Activated CD8-positive, alpha-beta memory T cell treated with anti-CD3 and anti-CD28 coated beads, Interleukin-2, amount 10 ng/mL, durations not matched to agents 7 days and 5 days (primary cell): Measurements from ENCODE around the gene ZNF157. TPM values are rescaled to one million over a fixed set of nuclear protein-coding genes. Genes with fewer than 3 reads are reported as not detected.

Source experiments
- ATAC-seq: fragments of 150-1000 bp; cut with Tn5 transposase; one replicate; pipeline ENCODE4 v1.10.0; 2021; ENCODE audit warnings: moderate library complexity
- CTCF ChIA-PET: fragments of 350-600 bp; sonication (Branson Sonifier 250); formaldehyde crosslinking; loops from one replicate; lab custom pipeline; 2021; ENCODE audit warnings: antibody characterized with exemption; lab: Charles Lee
- DNase-seq: peaks from one replicate; pipeline ENCODE4 v3.0.0-alpha.2; 2020
- H3K27ac Mint-ChIP-seq: one replicate; pipeline ENCODE4 v1.8.0; 2021; ENCODE audit warnings: mild to moderate bottlenecking, mixed read lengths
- H3K27me3 Mint-ChIP-seq: one replicate; pipeline ENCODE4 v1.8.0; 2021; ENCODE audit warnings: mixed read lengths
- H3K36me3 Mint-ChIP-seq: one replicate; pipeline ENCODE4 v1.8.0; 2021; ENCODE audit warnings: mild to moderate bottlenecking, mixed read lengths
- H3K4me1 Mint-ChIP-seq: one replicate; pipeline ENCODE4 v1.8.0; 2021; ENCODE audit warnings: mixed read lengths
- H3K4me3 Mint-ChIP-seq: one replicate; pipeline ENCODE4 v1.8.0; 2021; ENCODE audit warnings: mild to moderate bottlenecking, moderate library complexity, mixed read lengths
- H3K9me3 Mint-ChIP-seq: one replicate; pipeline ENCODE4 v1.8.0; 2022; ENCODE audit warnings: low read depth, mixed read lengths
- total RNA-seq, 2 experiments: library from RNA; stranded (reverse); gene quantifications; one replicate each; pipeline ENCODE4 v1.2.3, GENCODE V29; 2021

ZNF157 gene
- total RNA-seq, 2 experiments from 2014 or later: 0.19 to 0.23 TPM

DNA sequence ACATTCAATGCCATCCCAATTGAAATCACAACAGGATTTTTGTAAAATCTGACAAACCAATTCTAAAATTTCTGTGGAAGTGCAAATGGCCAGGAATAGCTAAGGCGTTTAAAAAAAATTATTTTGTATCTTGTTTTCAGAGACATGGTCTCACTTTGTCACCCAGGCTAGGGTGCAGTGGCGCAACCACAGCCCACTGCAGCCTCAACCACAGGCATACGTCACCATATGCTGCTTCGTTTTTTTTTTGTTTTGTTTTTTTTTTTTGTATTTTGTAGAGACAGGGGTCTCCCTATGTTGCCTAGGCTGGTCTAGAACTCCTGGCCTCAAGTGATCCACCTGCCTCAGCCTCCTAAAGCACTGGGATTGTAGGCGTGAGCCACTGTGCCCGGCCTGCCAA, 88.2 kb downstream of the ZNF157 start:
- H3K27ac Mint-ChIP-seq: no peak overlapping the region
- H3K4me3 Mint-ChIP-seq: no peak overlapping the region
- peaks cover 12% of the 10 kb centered on the region for H3K4me1 Mint-ChIP-seq
- peaks cover 3% of the 10 kb centered on the region for H3K9me3 Mint-ChIP-seq
- DNase-seq: peak; percentile 64
- no peaks in the 10 kb centered on the region for H3K27me3 Mint-ChIP-seq
- peaks cover 56% of the 10 kb centered on the region for H3K36me3 Mint-ChIP-seq
- no peak for ATAC-seq
- CTCF ChIA-PET: no interaction called here

DNA sequence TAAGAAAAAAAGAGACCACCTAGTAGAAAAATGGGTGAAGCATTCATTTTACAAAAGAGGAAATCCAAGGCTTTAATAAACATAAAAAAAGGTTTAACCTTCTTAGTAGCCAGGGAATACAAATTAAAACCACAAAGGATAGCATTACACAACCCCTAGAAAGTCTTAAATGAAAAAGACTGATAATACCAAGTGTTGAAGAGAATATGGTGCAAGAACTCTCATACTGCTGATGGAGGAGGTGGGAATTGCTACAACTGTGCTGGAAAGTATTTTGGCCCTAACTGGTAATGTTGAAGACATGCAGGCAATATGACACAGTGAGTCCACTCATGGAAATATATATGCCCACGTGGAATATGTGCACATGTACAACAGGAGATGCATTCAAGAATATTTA, 90.2 kb downstream of the ZNF157 start:
- ATAC-seq (no peak), DNase-seq (no peak)
- H3K36me3 Mint-ChIP-seq: peaks cover 52% of the 10 kb centered on the region
- H3K27me3 Mint-ChIP-seq: no peaks in the 10 kb centered on the region
- CTCF ChIA-PET: no interaction called here
- no peak overlapping the region for H3K4me3 Mint-ChIP-seq
- H3K27ac Mint-ChIP-seq: no peak overlapping the region
- no peaks in the 10 kb centered on the region for H3K9me3 Mint-ChIP-seq
- H3K4me1 Mint-ChIP-seq: peaks cover 12% of the 10 kb centered on the region

Other genes with a start within 250 kb of the ZNF157 start
- gene NDUFB11, start 225.9 kb upstream of the ZNF157 start, total RNA-seq: 10 to 100 TPM; 82.7 to 97.6 TPM
- 10 to 100 TPM; 64.9 to 65.6 TPM for gene RBM10, start 225.4 kb upstream of the ZNF157 start, total RNA-seq
- 100 to 1,000 TPM; 177 to 204 TPM for gene UBA1, start 176.7 kb upstream of the ZNF157 start, total RNA-seq
- gene CDK16, start 151.9 kb upstream of the ZNF157 start, total RNA-seq: 10 to 100 TPM; 61.4 to 80.6 TPM
- gene USP11, start 137.6 kb upstream of the ZNF157 start, total RNA-seq: 10 to 100 TPM; 54.8 to 72.7 TPM
- 10 to 100 TPM in 1 of 2 experiments, 1 to 10 TPM in 1; 9.5 to 10.4 TPM for gene ZNF41, start 112.6 kb downstream of the ZNF157 start, total RNA-seq
- 10 to 100 TPM; 61.5 to 73.1 TPM for gene ARAF, start 190.6 kb downstream of the ZNF157 start, total RNA-seq
- 10 to 100 TPM; 14.5 to 23.5 TPM for gene TIMP1, start 211.9 kb downstream of the ZNF157 start, total RNA-seq
- gene SYN1, start 249.3 kb downstream of the ZNF157 start, total RNA-seq: under 1 TPM; 0.09 to 0.15 TPM